GM12873 (cell line): ENCODE data around the gene ALKBH5.

Experiments used
- CTCF ChIP-seq: IDR thresholded peaks from 2 replicates; pipeline ENCODE4 v1.5.1; 2012; ENCODE audit warnings: low read depth, mild to moderate bottlenecking, moderate library complexity, low read length, control low read depth; ENCODE audit not compliant: insufficient read depth; ENCODE audit errors: missing control alignments

The ALKBH5 gene

DNA sequence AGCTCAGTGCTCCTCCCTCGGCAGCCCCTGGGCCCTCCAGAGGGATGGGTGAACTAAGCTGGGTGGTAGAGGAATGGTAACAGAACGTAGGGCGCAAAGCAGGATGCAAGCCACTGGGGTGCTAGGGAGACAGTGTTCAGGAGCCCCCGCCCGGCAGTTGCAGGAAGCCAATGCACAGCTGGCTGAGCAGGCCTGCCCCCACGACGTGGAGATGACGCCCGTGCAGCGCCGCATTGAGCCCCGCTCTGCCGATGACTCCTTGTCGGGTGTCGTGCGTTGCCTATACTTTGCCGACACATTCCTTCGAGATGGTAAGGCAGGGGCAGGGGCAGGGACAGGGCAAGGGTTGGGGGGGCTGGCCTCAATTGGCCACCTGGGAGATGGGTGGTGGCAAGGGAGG lies 54.7 kb downstream of the ALKBH5 start:
- no peak for TF ChIP-seq CTCF

DNA sequence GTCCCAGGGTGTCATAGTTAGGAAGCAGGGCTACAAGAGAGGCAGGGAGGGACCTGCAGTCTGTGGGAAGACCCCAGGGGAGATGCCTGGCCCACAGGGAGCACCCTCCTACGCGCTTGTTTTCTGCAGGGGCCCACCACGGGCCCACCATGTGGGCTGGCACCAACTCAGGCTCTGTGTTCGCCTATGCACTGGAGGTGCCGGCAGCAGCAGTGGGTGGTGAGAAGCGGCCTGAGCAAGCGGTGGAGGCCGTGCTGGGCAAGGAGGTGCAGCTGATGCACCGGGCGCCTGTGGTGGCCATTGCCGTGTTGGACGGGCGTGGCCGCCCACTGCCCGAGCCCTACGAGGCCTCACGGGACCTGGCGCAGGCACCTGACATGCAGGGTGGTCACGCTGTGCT lies 56.8 kb downstream of the ALKBH5 start:
- no peak for TF ChIP-seq CTCF

- no peak for TF ChIP-seq CTCF
Observed at GRCh38 chr17:18241229-18241871, 57.7 kb downstream of the ALKBH5 start.

GRCh38 chr17:18245038-18245776 lies 61.6 kb downstream of the ALKBH5 start:
- TF ChIP-seq CTCF: no peak

DNA sequence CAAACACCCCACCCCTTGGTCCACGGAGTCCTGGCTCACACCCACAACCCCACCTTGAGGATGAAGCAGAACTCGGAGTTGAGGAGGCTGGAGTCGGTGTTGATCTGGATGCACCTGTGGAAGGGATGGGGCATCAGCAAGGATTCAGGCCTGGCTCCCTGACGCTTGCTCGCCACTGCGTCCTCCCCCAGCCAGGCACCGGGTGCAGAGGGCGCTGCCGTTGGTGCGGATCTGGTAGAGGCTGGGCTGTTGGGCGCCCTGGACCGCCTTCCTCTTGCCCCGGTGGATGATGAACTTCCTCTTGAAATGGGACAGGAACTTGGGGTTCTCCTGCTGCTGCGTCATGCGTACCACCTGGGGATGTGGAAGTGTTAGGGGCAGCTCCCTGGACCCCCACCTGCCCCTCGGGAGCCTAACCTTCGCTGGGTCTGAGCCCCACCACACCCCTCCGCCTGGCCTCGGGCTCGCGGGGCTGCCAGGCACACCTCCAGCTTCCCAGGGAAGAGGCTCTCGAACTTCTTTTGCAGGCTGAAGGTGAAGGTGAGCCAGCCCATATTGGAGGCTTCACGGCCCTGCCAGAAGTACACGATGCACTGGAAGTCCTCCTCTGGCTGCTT lies 62.6 kb downstream of the ALKBH5 start:
- TF ChIP-seq CTCF: no peak

DNA sequence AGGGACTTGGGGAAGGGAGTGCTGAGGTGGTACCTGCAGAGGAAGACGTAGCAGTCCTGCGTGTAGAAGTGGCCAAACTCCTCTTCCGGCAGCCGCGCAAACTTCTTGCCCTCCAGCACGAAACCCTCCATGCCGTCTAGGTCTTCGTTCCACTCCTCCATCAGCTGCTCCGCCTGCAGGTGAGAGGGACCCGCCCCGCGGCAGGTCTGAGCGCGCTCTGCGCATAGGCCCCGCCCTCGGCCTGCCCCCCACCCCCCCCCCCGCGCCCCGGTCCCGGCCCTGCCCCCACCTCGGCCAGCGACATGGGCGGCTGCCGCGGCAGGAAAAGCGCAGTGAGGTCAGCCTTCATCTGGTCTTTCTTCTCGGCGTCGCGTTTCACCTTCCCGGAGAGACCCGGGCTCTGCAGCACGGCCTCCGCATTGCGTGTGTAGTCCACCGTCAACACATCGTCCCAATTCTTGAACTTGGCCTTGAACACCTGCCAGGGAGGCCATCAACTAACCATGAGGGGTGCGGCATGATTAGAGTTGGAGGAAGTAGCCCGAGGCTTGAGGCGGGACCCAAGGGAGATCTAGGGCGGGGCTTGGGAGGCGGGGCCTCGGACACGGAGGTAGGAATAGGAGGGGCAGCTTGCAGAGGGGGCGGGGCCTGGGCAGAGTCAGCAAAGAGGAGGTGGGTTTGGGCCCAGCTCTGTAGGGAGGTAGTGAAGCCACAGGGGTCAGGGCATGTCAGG lies 63.4 kb downstream of the ALKBH5 start:
- TF ChIP-seq CTCF: no peak

DNA sequence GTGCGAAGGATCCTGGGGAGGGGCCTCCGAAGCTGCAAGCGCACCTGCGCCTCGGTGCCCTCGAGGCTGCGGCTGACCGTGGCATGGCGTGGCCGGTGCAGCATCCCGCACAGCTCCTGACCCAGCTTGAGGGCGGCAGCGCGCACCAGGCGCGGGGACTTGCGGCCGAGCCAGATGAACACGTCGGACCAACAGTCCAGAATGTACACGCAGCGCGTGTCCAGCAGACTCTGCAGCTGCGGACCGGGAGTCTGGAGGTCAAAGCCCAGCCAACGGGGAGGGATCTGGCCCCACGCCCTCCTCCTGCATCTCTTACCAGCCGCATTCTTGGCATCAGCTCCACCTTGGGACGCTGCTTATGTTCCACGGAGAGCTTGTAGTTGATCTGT lies 64.0 kb downstream of the ALKBH5 start:
- TF ChIP-seq CTCF: no peak
